ENCODE results near the gene SIM1.

The SIM1 gene

GRCh38 chr6:100461278-100461916 lies 3.3 kb downstream of the SIM1 start:
- no peak for TF ChIP-seq TAF1 (IDR thresholded peaks at IDR 0.05; ENCODE audit: borderline replicate concordance, low read depth, low read length)
- no peak for TF ChIP-seq POLR2AphosphoS5 (IDR thresholded peaks at IDR 0.05; ENCODE audit: low read depth, low read length)
- TF ChIP-seq POLR2A (IDR thresholded peaks at IDR 0.05; ENCODE audit: low read depth, low read length), result no peak
- FAIRE-seq (no peak), DNase-seq (ENCODE audit: insufficient read length) (no peak)

GRCh38 chr6:100460650-100461204 lies 4.0 kb downstream of the SIM1 start:
- DNase-seq (ENCODE audit: insufficient read length) (no peak), FAIRE-seq (no peak)
- TF ChIP-seq TAF1 (IDR thresholded peaks at IDR 0.05; ENCODE audit: borderline replicate concordance, low read depth, low read length) (no peak), POLR2A (IDR thresholded peaks at IDR 0.05; ENCODE audit: low read depth, low read length) (no peak), POLR2AphosphoS5 (IDR thresholded peaks at IDR 0.05; ENCODE audit: low read depth, low read length) (no peak)

- TF ChIP-seq TAF1 (IDR thresholded peaks at IDR 0.05; ENCODE audit: borderline replicate concordance, low read depth, low read length), result no peak
- TF ChIP-seq POLR2A (IDR thresholded peaks at IDR 0.05; ENCODE audit: low read depth, low read length), result no peak
- TF ChIP-seq POLR2AphosphoS5 (IDR thresholded peaks at IDR 0.05; ENCODE audit: low read depth, low read length), result no peak
- no peak for FAIRE-seq
These were observed 5.0 kb downstream of the SIM1 start for GRCh38 chr6:100459592-100460184.

GRCh38 chr6:100458841-100459591 lies 5.7 kb downstream of the SIM1 start:
- no peak for FAIRE-seq
- TF ChIP-seq TAF1 (IDR thresholded peaks at IDR 0.05; ENCODE audit: borderline replicate concordance, low read depth, low read length), result no peak
- no peak for DNase-seq (ENCODE audit: insufficient read length)

More at GRCh38 chr6:100459592-100460184, 5.0 kb downstream of the SIM1 start:
- DNase-seq (ENCODE audit: insufficient read length), result no peak

- TF ChIP-seq POLR2A (IDR thresholded peaks at IDR 0.05; ENCODE audit: low read depth, low read length), result no peak
- no peak for TF ChIP-seq POLR2AphosphoS5 (IDR thresholded peaks at IDR 0.05; ENCODE audit: low read depth, low read length)
- no peak for TF ChIP-seq TAF1 (IDR thresholded peaks at IDR 0.05; ENCODE audit: borderline replicate concordance, low read depth, low read length)
- DNase-seq (ENCODE audit: insufficient read length) (no peak), FAIRE-seq (no peak)
These were observed 7.3 kb downstream of the SIM1 start for GRCh38 chr6:100457311-100457990.

GRCh38 chr6:100456908-100457235 lies 7.8 kb downstream of the SIM1 start:
- FAIRE-seq, result no peak
- DNase-seq (ENCODE audit: insufficient read length), result no peak
- TF ChIP-seq TAF1 (IDR thresholded peaks at IDR 0.05; ENCODE audit: borderline replicate concordance, low read depth, low read length), result no peak
- no peak for TF ChIP-seq POLR2AphosphoS5 (IDR thresholded peaks at IDR 0.05; ENCODE audit: low read depth, low read length)
- no peak for TF ChIP-seq POLR2A (IDR thresholded peaks at IDR 0.05; ENCODE audit: low read depth, low read length)

GRCh38 chr6:100456141-100456907 lies 8.4 kb downstream of the SIM1 start:
- DNase-seq (ENCODE audit: insufficient read length) (no peak), FAIRE-seq (no peak)
- TF ChIP-seq TAF1 (IDR thresholded peaks at IDR 0.05; ENCODE audit: borderline replicate concordance, low read depth, low read length) (no peak), POLR2A (IDR thresholded peaks at IDR 0.05; ENCODE audit: low read depth, low read length) (no peak), POLR2AphosphoS5 (IDR thresholded peaks at IDR 0.05; ENCODE audit: low read depth, low read length) (no peak)

GRCh38 chr6:100455230-100456124 lies 9.2 kb downstream of the SIM1 start:
- FAIRE-seq (no peak), DNase-seq (ENCODE audit: insufficient read length) (no peak)
- TF ChIP-seq POLR2AphosphoS5 (IDR thresholded peaks at IDR 0.05; ENCODE audit: low read depth, low read length) (no peak), TAF1 (IDR thresholded peaks at IDR 0.05; ENCODE audit: borderline replicate concordance, low read depth, low read length) (no peak), POLR2A (IDR thresholded peaks at IDR 0.05; ENCODE audit: low read depth, low read length) (no peak)

- no peak for FAIRE-seq
- TF ChIP-seq POLR2A (IDR thresholded peaks at IDR 0.05; ENCODE audit: low read depth, low read length) (no peak), TAF1 (IDR thresholded peaks at IDR 0.05; ENCODE audit: borderline replicate concordance, low read depth, low read length) (no peak), POLR2AphosphoS5 (IDR thresholded peaks at IDR 0.05; ENCODE audit: low read depth, low read length) (no peak)
These were observed 10.0 kb downstream of the SIM1 start for GRCh38 chr6:100454551-100455229.

More at GRCh38 chr6:100454551-100455229, 10.0 kb downstream of the SIM1 start:
- no peak for DNase-seq (ENCODE audit: insufficient read length)
